ENCODE data around the gene FBXW11. TPM values are rescaled to one million over a fixed set of nuclear protein-coding genes. Genes with fewer than 3 reads are reported as not detected.

Gene FBXW11
- total RNA-seq, 1 experiment from 2014 or later = 52.2 TPM

GRCh38 chr5:171955761-171956160 lies 50.7 kb downstream of the FBXW11 start:
- Mint-ChIP-seq H3K4me3 (no peak overlapping the region), H3K27me3 (ENCODE audit: low read depth) (no peaks in the 10 kb centered on the region), H3K27ac (no peak overlapping the region), H3K36me3 (no peaks in the 10 kb centered on the region), H3K4me1 (peaks cover 55% of the 10 kb centered on the region), H3K9me3 (no peaks in the 10 kb centered on the region)
- ATAC-seq = no peak
- TF ChIP-seq FOXJ3 (CRISPR knock-in tag; IDR thresholded peaks at IDR 0.05; ENCODE audit: borderline replicate concordance) (no peak), NR1H2 (CRISPR knock-in tag; IDR thresholded peaks at IDR 0.05) (no peak), MLX (CRISPR knock-in tag; IDR thresholded peaks at IDR 0.05) (no peak), ZNF138 (CRISPR knock-in tag; conservative IDR thresholded peaks at IDR 0.05) (no peak), CREM (CRISPR knock-in tag; IDR thresholded peaks at IDR 0.05) (no peak), CBFB (CRISPR knock-in tag; IDR thresholded peaks at IDR 0.05; ENCODE audit: low read depth) (no peak), ELF4 (CRISPR knock-in tag; IDR thresholded peaks at IDR 0.05; ENCODE audit: low read depth) (no peak), ZNF532 (CRISPR knock-in tag; IDR thresholded peaks at IDR 0.05; ENCODE audit: borderline replicate concordance) (no peak), NFATC4 (CRISPR knock-in tag; IDR thresholded peaks at IDR 0.05) (no peak), FOXK1 (CRISPR knock-in tag; IDR thresholded peaks at IDR 0.05) (no peak), ZBTB21 (CRISPR knock-in tag; IDR thresholded peaks at IDR 0.05; ENCODE audit: borderline replicate concordance) (no peak), ATF2 (CRISPR knock-in tag; IDR thresholded peaks at IDR 0.05; ENCODE audit: borderline replicate concordance, low read depth) (no peak), NR2C2 (CRISPR knock-in tag; IDR thresholded peaks at IDR 0.05) (no peak), SMAD4 (CRISPR knock-in tag; IDR thresholded peaks at IDR 0.05) (no peak), CTCF (IDR thresholded peaks at IDR 0.05) (no peak), ATF3 (CRISPR knock-in tag; conservative IDR thresholded peaks at IDR 0.05) (no peak), USF1 (CRISPR knock-in tag; IDR thresholded peaks at IDR 0.05) (no peak), AR (CRISPR knock-in tag; IDR thresholded peaks at IDR 0.05) (no peak), ESRRA (CRISPR knock-in tag; IDR thresholded peaks at IDR 0.05; ENCODE audit: borderline replicate concordance) (no peak), ZBTB43 (CRISPR knock-in tag; IDR thresholded peaks at IDR 0.05) (no peak)
- POLR2A ChIA-PET = no interaction called here
- CTCF ChIA-PET = no interaction called here
- DNase-seq (ENCODE audit: low spot score) = no peak
